ENCODE data around the gene PTMA.
"Not testable (repeated sequence)": the region's sequence is repeated elsewhere in the genome, so short reads cannot be mapped to it uniquely, and the experiment has no call there.

Gene PTMA

DNA sequence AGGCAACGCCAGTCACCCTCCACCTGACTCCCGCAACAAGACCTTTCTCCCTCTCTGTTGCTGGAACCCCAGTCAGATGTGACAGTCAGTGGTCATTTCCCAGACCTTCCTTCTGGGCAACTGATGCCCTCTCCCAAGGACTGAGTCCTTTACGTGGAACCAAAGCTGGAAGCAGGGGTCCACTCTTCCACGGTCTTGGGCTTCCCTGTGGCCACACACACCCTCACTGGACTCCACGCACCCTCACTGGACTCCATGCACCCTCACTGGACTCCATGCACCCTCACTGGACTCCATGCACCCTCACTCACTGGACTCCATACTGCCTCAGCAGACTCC, 7.1 kb downstream of the PTMA start:
- FAIRE-seq (no peak), DNase-seq (ENCODE audit: low spot score) (no peak)

DNA sequence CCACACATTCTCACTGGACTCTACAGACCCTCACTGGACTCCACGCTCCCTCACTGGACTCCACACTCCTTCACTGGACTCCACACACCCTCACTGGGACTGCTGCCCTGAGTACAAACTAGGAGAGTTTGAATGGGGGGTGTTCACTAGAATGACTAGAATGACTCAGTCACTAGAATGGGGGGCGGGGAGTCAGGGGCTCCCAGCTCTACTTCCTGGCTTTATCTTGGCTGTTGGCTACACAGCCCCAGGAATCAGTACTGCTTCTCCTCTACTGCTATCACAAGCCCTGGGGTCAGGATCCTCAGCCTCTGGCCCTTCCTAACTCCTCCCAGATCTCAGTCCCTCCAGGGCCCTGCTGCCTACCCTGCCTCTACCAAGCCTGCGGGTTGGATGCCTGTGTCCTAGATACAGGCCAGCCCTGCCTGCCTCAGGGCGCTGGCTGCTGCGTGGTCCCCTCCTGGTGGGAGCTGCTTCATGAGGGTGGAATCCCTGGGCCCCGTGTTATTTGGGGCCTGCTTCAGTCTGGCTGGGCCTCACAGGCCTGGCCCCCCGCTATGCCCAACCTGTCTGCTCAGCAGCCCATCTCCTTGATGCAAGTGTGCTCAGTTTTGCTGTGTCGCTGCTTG, 7.8 kb downstream of the PTMA start:
- FAIRE-seq (no peak), DNase-seq (ENCODE audit: low spot score) (no peak)

DNA sequence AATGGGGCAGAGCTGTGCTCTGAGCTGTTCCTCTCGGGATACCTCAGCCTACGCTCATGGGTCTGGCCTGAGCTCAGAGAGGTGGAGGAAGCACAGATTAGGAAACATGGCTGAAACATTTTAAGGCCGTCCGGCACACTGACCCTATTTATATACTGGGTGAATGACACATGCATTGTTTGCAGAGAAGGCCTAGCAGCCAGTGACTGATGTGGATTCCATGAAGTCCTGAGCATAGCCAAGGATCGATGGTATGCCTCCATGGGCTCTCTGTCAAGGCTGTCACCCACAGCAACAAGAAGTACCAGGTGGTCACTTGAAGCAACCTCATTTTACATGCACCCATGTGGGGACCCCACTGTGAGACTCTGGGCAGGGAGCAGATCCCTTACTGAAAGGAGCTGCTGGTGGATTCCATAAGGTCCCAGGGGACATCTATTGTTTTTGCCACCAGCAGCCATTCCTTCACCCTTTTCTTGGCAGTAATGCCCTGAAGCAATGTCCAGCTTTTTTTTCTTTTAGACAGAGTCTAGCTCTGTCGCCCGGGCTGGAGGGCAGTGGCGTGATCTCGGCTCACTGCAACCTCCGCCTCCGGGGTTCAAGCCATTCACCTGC, 8.4 kb downstream of the PTMA start:
- FAIRE-seq (no peak), DNase-seq (ENCODE audit: low spot score) (no peak)

DNA sequence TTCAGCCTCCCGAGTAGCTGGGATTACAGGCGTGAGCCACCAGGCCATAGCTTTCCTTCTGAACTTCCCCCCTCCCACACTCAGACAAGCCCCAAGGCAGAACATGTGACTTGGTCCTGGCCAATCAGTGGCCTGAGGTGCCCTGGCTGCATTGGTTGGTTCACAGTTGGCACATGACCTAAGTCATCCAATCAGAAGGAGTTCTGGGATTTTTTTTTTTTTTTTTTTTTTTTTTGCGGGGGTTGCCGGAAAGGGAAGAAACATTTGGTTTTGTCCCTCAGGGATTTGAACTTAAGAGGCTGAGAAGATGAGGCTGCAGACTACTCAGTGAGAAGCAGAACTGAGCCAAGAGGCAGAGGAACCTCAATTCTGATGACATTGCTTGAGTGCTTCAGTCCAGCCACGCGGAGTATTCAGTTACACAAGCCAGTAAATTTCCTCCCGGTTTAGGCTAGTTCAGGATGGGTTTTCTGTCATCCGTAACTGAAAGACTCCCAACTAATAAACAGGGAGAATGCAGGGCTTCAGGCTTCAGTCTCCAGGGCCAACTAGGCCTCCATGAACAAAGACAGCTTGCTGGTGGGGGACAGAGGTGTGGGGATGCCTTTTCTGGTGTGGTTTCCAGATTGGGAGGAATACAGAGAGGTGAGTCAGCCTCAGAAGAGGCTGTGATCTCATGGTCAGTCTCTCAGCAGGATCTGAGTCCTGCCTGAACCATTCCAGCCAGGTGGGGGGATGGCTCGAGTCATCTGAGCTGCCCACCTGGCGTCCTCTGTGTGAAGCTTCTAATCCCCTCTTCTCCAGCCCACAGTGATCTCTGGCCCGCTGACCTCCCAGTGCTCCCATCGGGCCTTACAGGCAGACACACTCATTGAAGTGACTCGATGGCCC, 9.2 kb downstream of the PTMA start:
- no peak for FAIRE-seq
- peak; percentile 63 for DNase-seq (ENCODE audit: low spot score)

DNA sequence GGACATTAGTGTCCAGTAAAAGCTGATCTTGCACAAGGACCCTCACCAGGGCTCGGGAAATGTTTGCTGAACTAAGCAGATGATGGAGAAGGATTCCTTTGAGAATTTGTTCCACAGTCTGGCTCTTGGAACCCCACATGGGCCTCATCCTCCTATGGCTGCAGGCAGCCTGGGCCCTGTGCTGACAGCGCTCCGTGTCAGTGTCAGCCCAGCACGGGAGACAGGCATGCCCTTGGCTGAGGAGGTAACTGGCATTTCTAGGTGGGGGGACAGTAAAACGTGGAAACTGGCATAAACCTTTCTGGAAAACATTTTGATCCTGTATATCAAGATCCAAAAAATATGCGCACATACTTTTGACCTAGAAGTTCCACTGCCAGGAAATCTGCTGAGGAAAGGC, 10.5 kb downstream of the PTMA start:
- DNase-seq (ENCODE audit: low spot score) (no peak), FAIRE-seq (no peak)

DNA sequence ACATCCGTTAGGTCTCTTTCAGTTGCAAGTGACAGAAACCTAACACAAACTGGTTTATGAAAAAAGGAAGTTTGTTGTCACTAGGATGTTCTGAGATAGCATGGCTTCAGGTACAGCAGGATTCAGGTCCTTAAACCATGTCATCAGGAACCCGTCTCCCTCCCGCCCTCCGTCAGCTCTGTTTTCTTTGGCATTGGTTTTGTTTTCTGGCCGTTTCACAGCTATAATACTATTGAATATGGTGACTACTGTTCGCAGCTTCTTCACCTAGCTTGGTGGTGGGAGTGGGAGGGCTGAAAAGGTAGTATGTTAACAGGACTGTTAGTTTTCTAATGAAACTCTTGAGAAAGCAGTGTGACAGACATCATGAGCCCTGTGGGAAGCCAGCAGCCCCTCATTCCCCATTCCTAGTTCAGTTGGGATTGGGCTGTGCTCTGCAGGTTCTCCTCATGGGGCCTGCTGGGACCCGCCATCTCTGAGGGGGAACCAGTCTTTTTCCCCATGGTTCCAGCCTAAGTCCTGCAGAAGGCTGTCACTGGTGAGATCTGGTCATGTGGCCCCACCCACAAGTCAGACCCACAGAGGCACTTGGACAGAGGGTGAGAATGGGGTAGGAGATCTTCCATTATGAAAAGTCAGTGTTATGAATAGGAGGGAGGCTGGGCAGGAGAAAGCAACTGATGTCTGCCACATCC, 12.1 kb downstream of the PTMA start:
- FAIRE-seq: no peak
- no peak for DNase-seq (ENCODE audit: low spot score)

DNA sequence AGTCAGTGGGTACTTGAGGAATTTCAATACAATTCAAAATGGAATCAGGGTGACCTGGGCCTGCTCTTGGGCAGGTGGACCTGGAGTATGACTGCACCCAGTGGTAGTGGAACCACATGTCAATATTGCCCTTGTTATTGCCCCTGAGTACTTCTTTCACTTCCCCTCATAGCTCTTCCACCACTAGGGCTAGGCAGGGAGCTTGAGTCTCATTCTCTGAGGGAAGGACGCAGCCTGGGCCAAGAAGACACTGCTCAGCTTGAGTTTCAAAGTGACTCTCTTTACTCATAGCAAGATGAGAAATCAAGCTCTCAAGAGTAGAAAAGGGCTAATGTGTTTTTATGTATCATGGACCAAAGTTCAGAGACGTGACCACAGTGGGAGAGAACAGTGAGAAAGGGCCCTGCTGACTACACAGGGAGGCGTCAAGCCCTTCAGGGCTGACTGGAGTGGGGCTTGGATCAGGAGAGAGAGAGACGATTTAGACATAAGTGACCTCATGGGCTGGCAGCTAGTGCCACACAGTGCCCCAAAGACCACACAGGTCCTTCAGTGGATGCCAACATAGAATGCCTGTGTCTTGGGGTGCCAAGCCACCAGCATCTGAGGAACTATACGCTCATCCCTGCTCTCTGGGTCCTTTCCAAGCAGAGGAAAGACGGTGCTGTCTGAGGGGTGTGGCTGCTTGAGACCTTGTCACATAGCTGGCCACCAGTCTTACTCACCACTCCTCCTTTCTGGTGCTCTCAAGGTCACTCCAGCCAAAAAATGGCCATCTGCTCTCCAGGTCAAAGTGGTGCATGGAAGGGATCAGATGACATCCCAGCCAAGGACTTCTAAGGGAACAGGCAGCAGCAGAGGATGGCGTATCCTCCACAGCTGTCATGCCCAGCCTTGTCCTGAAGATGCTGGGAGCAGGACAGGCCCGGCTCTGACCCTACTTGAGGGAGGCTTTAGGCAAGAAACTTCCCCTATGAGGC, 13.0 kb downstream of the PTMA start:
- DNase-seq (ENCODE audit: low spot score) (no peak), FAIRE-seq (no peak)

DNA sequence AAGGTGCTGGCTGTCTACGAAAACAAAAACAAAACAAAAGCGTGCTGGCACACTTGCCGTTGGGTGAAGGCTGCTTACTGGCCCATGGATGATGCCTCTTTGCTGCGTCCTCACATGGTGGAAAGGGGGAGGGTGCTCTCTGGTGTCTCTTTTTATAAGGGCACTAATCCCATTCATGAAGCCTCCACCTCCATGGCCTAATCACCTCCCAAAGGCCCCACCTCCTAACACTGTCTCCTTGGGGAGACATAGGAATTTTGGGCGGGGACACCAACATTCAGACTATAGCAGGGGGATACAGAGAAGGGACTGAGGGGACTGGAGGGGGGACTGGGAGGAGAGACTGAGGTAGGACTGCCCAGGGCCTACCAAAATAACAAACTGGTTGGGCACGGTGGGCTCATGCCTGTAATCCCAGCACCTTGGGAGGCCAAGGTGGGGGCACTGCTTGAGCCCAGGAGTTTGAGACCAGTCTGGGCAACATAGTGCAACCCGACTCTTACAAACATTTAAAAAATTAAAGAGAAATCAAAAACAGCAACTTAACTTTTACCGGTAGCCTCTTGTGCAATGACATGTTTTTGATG, 14.5 kb downstream of the PTMA start:
- no peak for FAIRE-seq
- no peak for DNase-seq (ENCODE audit: low spot score)

DNA sequence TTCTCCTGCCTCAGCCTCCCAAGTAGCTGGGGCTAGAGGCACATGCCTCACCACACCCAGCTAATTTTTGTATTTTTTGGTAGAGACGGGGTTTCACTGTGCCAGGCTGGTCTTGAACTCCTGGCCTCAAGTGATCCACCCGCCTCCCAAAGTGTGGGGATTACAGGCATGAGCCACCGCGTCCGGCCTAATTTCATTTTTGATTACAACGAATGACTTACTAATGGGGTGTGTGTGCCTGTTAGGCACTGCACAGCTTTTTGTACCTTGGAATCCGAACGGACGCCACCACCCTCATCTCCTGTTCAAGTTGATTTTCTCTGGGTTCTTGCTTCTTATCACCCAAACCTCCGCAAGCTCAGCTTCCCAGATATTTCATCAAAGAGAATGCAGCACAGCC, 17.2 kb downstream of the PTMA start:
- DNase-seq (ENCODE audit: low spot score) (no peak), FAIRE-seq (no peak)

DNA sequence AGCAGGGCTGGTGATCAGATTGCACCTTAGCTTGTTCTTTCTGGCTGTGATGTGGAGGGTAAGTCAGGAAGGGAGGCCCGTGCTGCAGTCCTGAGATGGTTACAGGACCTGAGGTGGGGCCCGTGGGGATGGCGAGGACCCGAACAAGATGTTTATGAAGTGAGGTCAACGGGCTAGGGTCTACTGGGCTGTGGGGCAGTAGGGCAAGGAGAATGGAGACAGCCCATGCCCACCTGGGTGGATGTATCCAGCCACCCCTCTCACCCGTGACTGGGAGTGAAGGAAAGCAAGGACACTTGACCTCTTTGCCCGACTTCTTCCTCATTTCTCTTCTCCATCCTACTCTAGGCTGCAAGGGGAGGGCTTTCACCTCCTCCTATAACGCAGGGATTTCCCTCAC, 18.0 kb downstream of the PTMA start:
- DNase-seq (ENCODE audit: low spot score) (no peak), FAIRE-seq (no peak)

DNA sequence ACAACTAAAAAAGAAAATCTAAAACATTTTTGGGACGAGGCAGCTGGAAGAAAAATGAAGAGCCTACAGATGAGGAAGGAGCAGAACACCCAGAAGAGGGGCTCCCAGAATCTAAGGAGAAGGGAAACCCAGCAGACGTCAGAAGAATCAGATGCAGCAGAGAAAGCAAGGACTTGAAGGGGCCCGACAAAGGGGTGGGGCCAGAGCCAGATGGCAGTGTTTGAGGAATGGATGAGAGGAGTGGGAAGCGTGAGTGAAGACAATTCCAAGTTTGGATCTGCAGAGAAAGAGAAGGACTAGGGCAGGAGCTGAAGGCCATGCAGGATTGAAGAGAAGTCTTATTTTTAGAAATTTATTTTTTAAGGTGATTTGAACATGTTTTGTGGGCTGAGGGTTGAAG, 19.3 kb downstream of the PTMA start:
- DNase-seq (ENCODE audit: low spot score) (no peak), FAIRE-seq (no peak)

DNA sequence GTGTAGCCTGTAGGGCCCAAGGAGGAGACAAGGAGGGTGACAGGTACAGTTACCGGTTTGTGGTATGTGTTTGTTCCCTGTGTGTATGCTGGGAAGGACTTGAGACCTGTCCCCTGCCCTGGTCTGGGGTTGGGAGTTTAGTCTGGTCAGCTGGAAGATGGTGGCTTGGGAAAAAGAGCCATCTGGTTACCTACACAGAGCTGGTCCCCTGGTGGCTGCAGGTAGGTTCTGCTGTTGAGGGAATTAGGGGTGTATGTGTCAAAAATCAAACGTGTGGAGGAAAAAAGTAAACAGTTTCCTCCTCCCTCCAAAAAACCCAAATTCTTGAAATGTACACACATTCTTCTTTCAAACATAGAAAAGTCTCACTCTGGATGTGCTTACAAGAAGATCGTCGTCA, 24.3 kb downstream of the PTMA start:
- FAIRE-seq: no peak
- DNase-seq (ENCODE audit: low spot score): no peak

DNA sequence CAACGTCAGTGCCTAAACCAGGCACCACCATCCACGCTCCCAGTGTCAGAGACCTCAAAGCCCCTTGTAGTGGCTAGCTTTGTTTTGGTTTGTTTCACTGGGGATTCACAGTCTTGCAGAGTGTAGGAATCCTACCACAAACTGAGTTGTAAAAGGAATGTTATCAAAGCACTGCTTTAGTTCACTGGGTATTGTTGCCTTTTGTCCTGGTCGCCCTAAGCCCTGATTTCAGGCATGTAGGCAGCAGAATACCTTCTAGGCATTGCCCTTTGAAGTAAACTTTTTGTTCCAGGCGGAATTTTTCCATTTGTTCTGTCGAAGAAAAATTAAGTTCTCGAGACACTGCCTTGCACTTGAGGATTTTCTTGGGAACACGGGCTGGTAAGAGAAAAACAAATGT, 29.4 kb downstream of the PTMA start:
- no peak for DNase-seq (ENCODE audit: low spot score)
- FAIRE-seq: no peak

DNA sequence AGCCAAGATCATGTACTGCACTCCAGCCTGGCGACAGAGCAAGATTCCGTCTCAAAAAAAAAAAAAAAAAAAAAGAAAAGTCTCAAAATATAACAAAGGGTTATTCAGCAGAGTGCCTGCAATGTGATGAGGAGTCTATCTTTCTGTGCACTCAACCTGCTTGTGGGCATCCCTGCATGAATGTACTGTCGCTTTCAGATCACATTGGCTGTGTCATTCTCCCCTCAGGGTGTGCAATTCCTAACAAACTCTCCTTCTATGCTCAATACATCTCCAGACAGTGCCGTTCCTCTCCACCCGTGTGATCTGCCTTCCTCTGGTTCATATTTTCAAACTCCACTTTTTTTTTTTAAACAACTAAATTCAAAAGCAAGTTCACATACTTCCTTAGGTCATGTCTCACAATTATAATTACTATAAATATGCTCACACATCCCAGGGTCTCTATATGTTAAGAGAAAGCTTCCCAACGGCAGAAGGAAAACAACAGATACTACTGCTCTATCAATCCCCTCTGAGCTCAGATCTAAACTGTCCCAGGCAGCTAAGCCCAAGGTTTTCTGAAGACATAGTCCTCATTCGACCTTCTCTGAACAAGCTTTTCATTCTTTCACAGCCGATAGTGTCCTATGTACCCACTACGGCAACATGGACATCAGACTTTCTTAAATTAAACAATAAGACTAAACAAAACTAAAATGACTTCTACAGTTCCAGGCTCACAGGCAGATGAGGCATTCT, 35.2 kb downstream of the PTMA start:
- DNase-seq (ENCODE audit: low spot score) (no peak), FAIRE-seq (no peak)

DNA sequence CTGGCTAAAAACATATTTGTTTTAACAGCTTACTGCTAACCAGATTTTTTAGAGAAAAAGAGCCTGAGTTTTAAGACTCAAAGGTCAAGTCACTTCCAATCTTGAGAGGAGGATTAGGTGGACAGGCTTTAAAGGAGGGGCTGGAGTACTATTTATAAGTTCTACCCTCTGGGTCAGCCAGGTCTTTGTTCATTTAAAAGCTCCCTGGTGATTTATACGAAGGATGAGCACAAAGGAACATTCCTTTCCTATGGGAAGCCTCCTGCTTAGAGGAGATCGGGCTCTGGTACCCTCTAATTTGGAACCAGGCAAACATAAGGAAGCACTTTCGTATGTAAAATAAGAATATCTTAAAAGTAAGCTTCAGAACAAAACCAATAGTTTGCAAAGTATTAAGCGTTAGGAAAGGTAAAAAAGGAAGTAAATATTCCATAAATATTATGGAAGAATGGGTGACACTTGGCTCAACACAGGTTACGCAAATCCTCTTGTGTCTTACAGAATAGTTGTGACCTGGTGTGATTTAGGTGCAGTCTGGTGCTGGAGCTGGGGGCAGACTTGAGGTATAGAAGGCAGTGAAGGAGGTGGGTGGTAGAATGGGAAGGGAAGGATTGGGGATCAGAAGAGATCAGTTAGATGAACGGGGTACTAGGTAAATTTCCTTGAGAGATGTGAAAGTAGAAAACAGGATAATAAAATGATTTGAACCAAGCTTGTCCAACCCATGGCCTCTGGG, 37.1 kb downstream of the PTMA start:
- no peak for FAIRE-seq

DNA sequence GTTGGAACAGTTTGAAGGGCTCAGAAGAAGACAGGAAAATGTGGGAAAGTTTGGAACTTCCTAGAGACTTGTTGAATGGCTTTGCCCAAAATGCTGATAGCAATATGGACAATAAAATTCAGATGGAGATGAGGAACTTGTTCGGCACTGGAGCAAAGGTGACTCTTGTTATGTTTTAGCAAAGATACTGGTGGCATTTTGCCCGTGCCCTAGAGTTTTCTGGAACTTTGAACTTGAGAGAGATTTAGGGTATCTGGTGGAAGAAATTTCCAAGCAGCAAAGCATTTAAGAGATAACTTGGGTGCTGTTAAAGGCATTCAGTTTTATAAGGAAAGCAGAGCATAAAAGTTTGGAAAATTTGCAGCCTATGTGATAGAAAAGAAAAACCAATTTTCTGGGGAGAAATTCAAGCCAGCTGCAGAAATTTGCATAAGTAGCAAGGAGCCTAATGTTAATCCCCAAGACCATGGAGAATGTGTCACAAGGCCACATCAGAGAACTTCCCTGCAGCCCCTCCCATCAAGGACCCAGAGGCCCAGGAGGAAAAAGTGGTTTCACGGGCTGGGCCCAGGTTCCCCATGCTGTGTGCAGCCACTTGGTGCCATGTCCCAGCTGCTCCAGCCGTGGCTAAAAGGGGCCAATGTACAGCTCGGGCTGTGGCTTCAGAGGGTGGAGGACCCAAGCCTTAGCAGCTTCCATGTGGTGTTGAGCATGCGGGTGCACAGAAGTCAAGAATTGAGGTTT, 40.0 kb downstream of the PTMA start:
- not testable (repeated sequence) for FAIRE-seq; DNase-seq (ENCODE audit: low spot score)

More for the DNA sequence above, 37.1 kb downstream of the PTMA start:
- no peak for DNase-seq (ENCODE audit: low spot score)

DNA sequence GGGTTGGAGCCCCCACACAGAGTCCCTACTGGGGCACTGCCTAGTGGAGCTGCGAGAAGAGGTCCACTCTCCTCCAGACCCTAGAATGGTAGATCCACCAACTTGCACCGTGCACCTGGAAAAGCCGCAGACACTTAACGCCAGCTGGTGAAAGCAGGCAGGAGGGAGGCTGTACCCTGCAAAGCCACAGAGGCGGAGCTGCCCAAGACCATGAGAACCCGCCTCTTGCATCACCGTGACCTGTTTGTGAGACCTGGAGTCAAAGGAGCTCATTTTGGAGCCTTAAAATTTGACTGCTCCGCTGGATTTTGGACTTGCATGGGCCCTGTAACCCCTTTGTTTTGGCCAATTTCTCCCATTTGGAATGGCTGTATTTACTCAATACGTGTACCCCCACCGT, 40.7 kb downstream of the PTMA start:
- not testable (repeated sequence) for FAIRE-seq; DNase-seq (ENCODE audit: low spot score)

DNA sequence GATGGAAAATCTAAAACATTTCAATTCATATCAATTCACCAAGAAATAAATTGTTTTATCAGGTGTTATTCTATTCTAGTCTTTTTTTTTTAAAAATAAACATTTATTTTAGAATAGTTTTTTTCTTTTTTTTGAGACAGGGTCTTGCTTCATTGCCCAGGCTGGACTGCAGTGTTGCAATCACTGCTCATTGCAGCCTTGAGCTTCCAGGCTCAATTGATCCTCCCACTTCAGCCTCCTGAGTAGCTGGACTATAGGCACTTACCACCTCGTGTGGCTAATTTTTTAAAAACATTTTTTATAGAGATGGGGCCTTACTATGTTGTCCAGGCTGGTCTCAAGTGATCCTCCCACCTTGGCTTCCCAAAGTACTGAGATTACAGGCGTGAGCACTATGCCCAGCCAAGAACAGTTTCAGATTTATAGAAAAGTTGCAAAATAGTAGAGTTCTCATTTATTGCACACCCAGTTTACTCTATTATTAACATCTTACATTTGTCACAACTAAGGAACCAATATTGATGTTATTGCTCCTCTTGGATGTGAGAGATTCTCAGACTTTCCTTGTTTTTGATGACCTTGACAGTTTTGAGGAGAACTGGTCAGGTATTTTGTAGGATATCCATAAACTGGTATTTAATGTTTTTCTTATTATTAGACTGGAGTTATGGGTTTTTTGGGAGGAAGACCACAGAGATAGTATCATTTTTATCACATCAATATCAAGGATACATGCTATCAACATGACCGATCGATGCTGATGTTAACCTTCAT, 42.9 kb downstream of the PTMA start:
- FAIRE-seq (no peak), DNase-seq (ENCODE audit: low spot score) (no peak)
